Ishikawa (cell line): Measurements from ENCODE around the gene FNBP1.

Source experiments
- CEBPB ChIP-seq: IDR thresholded peaks from 2 replicates; pipeline ENCODE4 v1.6.1; 2012
- CREB1 ChIP-seq: IDR thresholded peaks from 2 replicates; pipeline ENCODE4 v1.6.1; 2012; ENCODE audit warnings: low read depth
- EGR1 ChIP-seq: IDR thresholded peaks from 2 replicates; pipeline ENCODE4 v1.6.1; 2012
- EP300 ChIP-seq: IDR thresholded peaks from 2 replicates; pipeline ENCODE4 v1.6.1; 2012; ENCODE audit warnings: borderline replicate concordance
- FOXM1 ChIP-seq: IDR thresholded peaks from 2 replicates; pipeline ENCODE4 v1.6.1; 2012; ENCODE audit warnings: low read depth, borderline replicate concordance
- MAX ChIP-seq: IDR thresholded peaks from 2 replicates; pipeline ENCODE4 v1.6.1; 2012
- NFIC ChIP-seq: IDR thresholded peaks from 2 replicates; pipeline ENCODE4 v1.6.1; 2012
- RAD21 ChIP-seq: IDR thresholded peaks from 2 replicates; pipeline ENCODE4 v1.6.1; 2012; ENCODE audit warnings: low read depth
- REST ChIP-seq: IDR thresholded peaks from 2 replicates; pipeline ENCODE4 v1.6.1; 2012; ENCODE audit warnings: low read depth, mild to moderate bottlenecking
- TAF1 ChIP-seq: IDR thresholded peaks from 2 replicates; pipeline ENCODE4 v1.6.1; 2012; ENCODE audit warnings: low read depth, mild to moderate bottlenecking
- TCF12 ChIP-seq: IDR thresholded peaks from 2 replicates; pipeline ENCODE4 v1.6.1; 2012; ENCODE audit warnings: low read depth
- TEAD4 ChIP-seq: IDR thresholded peaks from 2 replicates; pipeline ENCODE4 v1.6.1; 2012
- YY1 ChIP-seq: IDR thresholded peaks from 2 replicates; pipeline ENCODE4 v1.6.1; 2012; ENCODE audit warnings: low read depth
- ZBTB7A ChIP-seq: IDR thresholded peaks from 2 replicates; pipeline ENCODE4 v1.6.1; 2012; ENCODE audit warnings: low read depth
- TF ChIP-seq, protein P1 (sequence below): IDR thresholded peaks from 2 replicates; pipeline ENCODE4 v1.6.1; 2012

Gene FNBP1

DNA sequence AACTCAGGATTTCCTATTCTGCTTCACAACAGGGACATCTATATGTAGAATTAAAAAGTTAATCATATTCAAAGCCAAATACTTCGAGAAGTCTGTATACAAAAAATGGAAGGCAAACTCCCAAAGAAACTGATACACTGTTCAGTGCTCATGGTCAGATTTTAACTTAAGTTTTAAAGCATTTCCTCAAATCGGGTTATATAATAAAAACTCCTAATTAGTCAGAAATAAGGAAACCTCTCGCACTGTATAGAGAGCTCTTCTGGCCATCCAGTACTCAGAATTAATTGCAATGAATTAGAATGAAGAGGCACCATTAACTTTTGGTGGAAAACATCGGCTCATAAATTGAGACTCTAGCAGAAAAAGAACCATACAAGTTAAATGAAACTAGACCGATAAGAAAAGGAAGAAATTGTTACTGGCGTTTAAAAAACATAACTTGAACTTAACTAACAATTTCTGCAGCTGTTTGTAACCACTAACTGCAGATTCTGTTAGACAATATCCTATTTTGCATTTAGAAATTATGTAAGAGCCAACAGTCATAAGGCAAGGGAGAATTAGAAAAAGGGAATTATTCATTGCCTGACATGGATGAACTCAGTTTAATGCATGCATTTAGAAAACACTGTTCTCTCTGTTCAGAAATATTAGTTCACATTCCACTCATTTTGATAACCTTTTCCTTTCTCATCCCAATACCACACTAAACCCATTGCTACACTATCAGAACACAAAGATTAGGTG lies 96.6 kb downstream of the FNBP1 start:
- TF ChIP-seq TCF12 (no peak), CREB1 (no peak), EGR1 (no peak)

GRCh38 chr9:129945314-129945713 lies 97.7 kb downstream of the FNBP1 start:
- TF ChIP-seq EGR1: no peak
- no peak for TF ChIP-seq YY1
- TF ChIP-seq NFIC: no peak
- TF ChIP-seq CREB1: no peak
- no peak for TF ChIP-seq ZBTB7A
- TF ChIP-seq TAF1: no peak
- TF ChIP-seq FOXM1: no peak
- no peak for TF ChIP-seq TEAD4
- TF ChIP-seq CEBPB: no peak
- no peak for TF ChIP-seq EP300
- TF ChIP-seq TCF12: no peak
- TF ChIP-seq MAX: no peak
- no peak for TF ChIP-seq RAD21
- TF ChIP-seq REST: no peak
- TF ChIP-seq, protein P1, sequence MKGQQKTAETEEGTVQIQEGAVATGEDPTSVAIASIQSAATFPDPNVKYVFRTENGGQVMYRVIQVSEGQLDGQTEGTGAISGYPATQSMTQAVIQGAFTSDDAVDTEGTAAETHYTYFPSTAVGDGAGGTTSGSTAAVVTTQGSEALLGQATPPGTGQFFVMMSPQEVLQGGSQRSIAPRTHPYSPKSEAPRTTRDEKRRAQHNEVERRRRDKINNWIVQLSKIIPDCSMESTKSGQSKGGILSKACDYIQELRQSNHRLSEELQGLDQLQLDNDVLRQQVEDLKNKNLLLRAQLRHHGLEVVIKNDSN: no peak

DNA sequence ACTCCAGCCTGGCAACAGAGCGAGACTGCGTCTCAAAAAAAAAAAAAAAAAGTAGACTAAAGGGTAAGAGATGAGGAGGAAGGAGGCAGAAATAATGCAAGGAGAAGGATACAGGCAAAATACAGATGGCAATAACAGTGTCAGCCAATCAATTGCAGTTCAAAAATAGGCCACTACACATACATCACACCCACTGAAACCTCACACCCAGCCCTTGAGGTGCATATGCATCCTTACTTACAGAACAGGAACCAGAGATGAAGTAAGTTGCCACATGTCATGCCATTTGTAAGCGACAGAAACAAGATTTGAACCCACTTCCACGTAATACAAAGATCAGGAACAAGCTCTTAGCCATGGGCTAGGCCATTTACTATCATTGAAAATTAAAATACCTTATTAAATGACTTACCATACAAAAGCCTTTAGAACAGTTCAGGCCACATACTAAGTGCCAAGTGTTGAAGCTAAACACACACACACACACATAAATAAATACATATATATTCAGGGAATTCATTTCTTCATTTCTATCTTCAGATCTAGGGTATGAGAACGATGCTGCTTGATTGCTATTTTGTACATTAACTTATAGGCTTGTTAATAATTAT lies 98.4 kb downstream of the FNBP1 start:
- TF ChIP-seq TEAD4 (no peak), TAF1 (no peak), CEBPB (no peak), ZBTB7A (no peak), MAX (no peak), TCF12 (no peak), RAD21 (no peak), YY1 (no peak), EP300 (no peak), REST (no peak), CREB1 (no peak)
- TF ChIP-seq, protein P1: no peak

DNA sequence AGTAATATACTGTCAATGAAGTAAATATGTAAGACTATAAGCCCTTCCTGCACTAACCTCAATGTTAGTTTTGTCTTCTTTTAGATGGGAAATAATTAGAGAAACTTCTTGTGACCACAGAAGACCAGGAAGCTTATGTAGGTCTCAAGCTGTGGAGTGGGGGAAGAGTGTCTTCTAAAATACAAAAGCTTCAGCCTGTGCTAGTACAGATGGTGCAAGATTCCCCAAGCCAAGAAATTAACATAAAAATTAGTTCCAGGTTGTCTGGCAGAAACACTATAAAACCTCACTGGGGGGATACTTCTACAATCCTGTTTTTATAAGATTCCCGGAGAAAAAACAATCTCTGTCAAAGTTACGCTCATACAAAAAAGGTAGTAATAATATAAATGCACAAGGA lies 103.6 kb downstream of the FNBP1 start:
- TF ChIP-seq REST (no peak), ZBTB7A (no peak), CREB1 (no peak), FOXM1 (no peak), TEAD4 (no peak)
- TF ChIP-seq, protein P1: no peak
